GM21381 (cell line): Measurements from ENCODE around the gene KCNK15.
A peak's percentile ranks its signal among the peaks of the same experiment; 100 is the strongest.
"Not testable (repeated sequence)": the region's sequence is repeated elsewhere in the genome, so short reads cannot be mapped to it uniquely, and the experiment has no call there.

Experiments
- ATAC-seq: cut with Tn5 transposase; IDR thresholded peaks from one replicate; pipeline ENCODE4 v1.9.1; 2021; ENCODE audit warnings: mild to moderate bottlenecking, moderate library complexity; ENCODE audit not compliant: unreplicated experiment

KCNK15 gene

GRCh38 chr20:44745598-44746366 is at the start of gene KCNK15:
Gene KCNK15 (plus strand): TSS chr20:44745865. CDS start chr20:44745911, 46 bp downstream.
- ATAC-seq = no peak

GRCh38 chr20:44696315-44696714 is 49.4 kb upstream of the KCNK15 start:
- no peak for ATAC-seq

GRCh38 chr20:44697041-44697440 is 48.6 kb upstream of the KCNK15 start:
- ATAC-seq = not testable (repeated sequence)

GRCh38 chr20:44698351-44698750 is 47.3 kb upstream of the KCNK15 start:
- ATAC-seq = no peak

- ATAC-seq = no peak
These were observed 45.4 kb upstream of the KCNK15 start for GRCh38 chr20:44700306-44700705.

- no peak for ATAC-seq
These were observed 44.4 kb upstream of the KCNK15 start for GRCh38 chr20:44701118-44701857.

- no peak for ATAC-seq
These were observed 43.8 kb upstream of the KCNK15 start for GRCh38 chr20:44701858-44702256.

- ATAC-seq = peak; percentile 71
These were observed 42.9 kb upstream of the KCNK15 start for GRCh38 chr20:44702776-44703175.

GRCh38 chr20:44703183-44703925 is 42.3 kb upstream of the KCNK15 start:
- no peak for ATAC-seq

GRCh38 chr20:44703956-44704488 is 41.6 kb upstream of the KCNK15 start:
- no peak for ATAC-seq

GRCh38 chr20:44704551-44704971 is 41.1 kb upstream of the KCNK15 start:
- ATAC-seq = no peak

- no peak for ATAC-seq
These were observed 40.1 kb upstream of the KCNK15 start for GRCh38 chr20:44705364-44706094.

GRCh38 chr20:44706301-44707017 is 39.2 kb upstream of the KCNK15 start:
- ATAC-seq = no peak

- ATAC-seq = no peak
These were observed 38.6 kb upstream of the KCNK15 start for GRCh38 chr20:44707018-44707579.

GRCh38 chr20:44709380-44709779 is 36.3 kb upstream of the KCNK15 start:
- ATAC-seq = no peak

GRCh38 chr20:44709797-44710196 is 35.9 kb upstream of the KCNK15 start:
- ATAC-seq = no peak

GRCh38 chr20:44711237-44711636 is 34.4 kb upstream of the KCNK15 start:
- no peak for ATAC-seq

- ATAC-seq = no peak
These were observed 31.5 kb upstream of the KCNK15 start for GRCh38 chr20:44714102-44714700.
